Head of caudate nucleus (tissue), 42 donors: ENCODE measurements around the gene KCNQ2.
A peak's percentile ranks its signal among the peaks of the same experiment; 100 is the strongest.

Experiments
- DNase-seq, 42 donors: peaks; one replicate each; pipeline versions ENCODE4 v3.0.0 to v3.0.0-alpha.2; 2020 to 2021; ENCODE audit warnings: mixed read lengths in 7 of 42
- intact Hi-C: fragments of 100-400 bp; cut with DNase I; formaldehyde crosslinking; loops from one replicate; pipeline ENCODE4 v1.15.0; 2022

The KCNQ2 gene

GRCh38 chr20:63446216-63447024, 26.0 kb downstream of the KCNQ2 start:
- peak; percentile 63 to 97 (median 85) for DNase-seq

GRCh38 chr20:63445075-63445734, 27.2 kb downstream of the KCNQ2 start:
- intact Hi-C loops = no loop called here
- DNase-seq = no peak

More at GRCh38 chr20:63446216-63447024, 26.0 kb downstream of the KCNQ2 start:
- intact Hi-C loops = no loop called here

GRCh38 chr20:63444548-63444947, 27.9 kb downstream of the KCNQ2 start:
- intact Hi-C loops = no loop called here
- no peak for DNase-seq

GRCh38 chr20:63443606-63444395, 28.7 kb downstream of the KCNQ2 start:
- DNase-seq = no peak
- intact Hi-C loops = no loop called here

GRCh38 chr20:63442100-63442493, 30.4 kb downstream of the KCNQ2 start:
- intact Hi-C loops = no loop called here
- DNase-seq = peak in 41 of 42 donors; percentile 41 to 86 (median 72)

GRCh38 chr20:63441136-63442099, 31.0 kb downstream of the KCNQ2 start:
- intact Hi-C loops = no loop called here
- no peak for DNase-seq

- no peak for DNase-seq
- intact Hi-C loops = no loop called here
Observed at GRCh38 chr20:63440366-63440955, 32.0 kb downstream of the KCNQ2 start.

- no peak for DNase-seq
- intact Hi-C loops = no loop called here
Observed at GRCh38 chr20:63439866-63440265, 32.6 kb downstream of the KCNQ2 start.

- no peak for DNase-seq
- intact Hi-C loops = no loop called here
Observed at GRCh38 chr20:63438121-63438520, 34.3 kb downstream of the KCNQ2 start.

- intact Hi-C loops = no loop called here
- DNase-seq = no peak
Observed at GRCh38 chr20:63435552-63435951, 36.9 kb downstream of the KCNQ2 start.

GRCh38 chr20:63434599-63435378, 37.7 kb downstream of the KCNQ2 start:
- intact Hi-C loops = no loop called here
- peak; percentile 61 to 94 (median 80) for DNase-seq

GRCh38 chr20:63433756-63434531, 38.5 kb downstream of the KCNQ2 start:
- intact Hi-C loops = no loop called here
- DNase-seq = no peak

GRCh38 chr20:63433351-63433750, 39.1 kb downstream of the KCNQ2 start:
- intact Hi-C loops = no loop called here
- no peak for DNase-seq

GRCh38 chr20:63432577-63433325, 39.7 kb downstream of the KCNQ2 start:
- intact Hi-C loops = no loop called here
- no peak for DNase-seq

- no peak for DNase-seq
- intact Hi-C loops = no loop called here
Observed at GRCh38 chr20:63431944-63432343, 40.5 kb downstream of the KCNQ2 start.

GRCh38 chr20:63430891-63431290, 41.6 kb downstream of the KCNQ2 start:
- DNase-seq = no peak

More at GRCh38 chr20:63430891-63431290, 41.6 kb downstream of the KCNQ2 start:
- intact Hi-C loops = no loop called here
